Stimulated activated CD4-positive, alpha-beta T cell treated with anti-CD3 and anti-CD28 coated beads, TNF-alpha, amount 100 ng/mL, for 48 hours (primary cell): ENCODE data around the gene FIGNL2.
A peak's percentile ranks its signal among the peaks of the same experiment; 100 is the strongest.

Experiments
- DNase-seq, 3 donors: peaks; one replicate each; pipeline ENCODE4 v3.0.0-alpha.2; 2020; ENCODE audit warnings: low read depth in 3 of 3

Gene FIGNL2

GRCh38 chr12:51855586-51856428 is 7.3 kb upstream of the FIGNL2 start:
- DNase-seq: no peak

GRCh38 chr12:51852404-51853137 is 4.1 kb upstream of the FIGNL2 start:
- no peak for DNase-seq

- no peak for DNase-seq
These were observed 3.1 kb upstream of the FIGNL2 start for GRCh38 chr12:51851413-51852124.

DNA sequence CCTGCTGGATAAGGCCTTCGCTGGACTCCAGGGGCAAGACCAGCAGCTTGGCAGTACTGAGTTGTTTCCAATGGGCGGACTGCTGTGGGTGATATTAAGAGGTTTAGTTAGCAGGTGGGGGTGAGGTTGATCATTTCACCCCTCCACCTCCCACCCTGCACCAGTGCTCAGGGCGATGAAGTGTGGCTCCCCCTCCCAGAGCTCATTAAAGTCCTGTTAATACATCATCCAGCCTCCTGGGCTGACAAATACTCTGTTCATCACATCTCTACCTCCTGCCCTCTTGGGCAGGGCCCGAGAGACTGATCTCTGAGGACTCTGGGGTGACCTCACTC is 2.4 kb upstream of the FIGNL2 start:
- DNase-seq: no peak

GRCh38 chr12:51850081-51850964 is 1.8 kb upstream of the FIGNL2 start:
- DNase-seq: no peak

DNA sequence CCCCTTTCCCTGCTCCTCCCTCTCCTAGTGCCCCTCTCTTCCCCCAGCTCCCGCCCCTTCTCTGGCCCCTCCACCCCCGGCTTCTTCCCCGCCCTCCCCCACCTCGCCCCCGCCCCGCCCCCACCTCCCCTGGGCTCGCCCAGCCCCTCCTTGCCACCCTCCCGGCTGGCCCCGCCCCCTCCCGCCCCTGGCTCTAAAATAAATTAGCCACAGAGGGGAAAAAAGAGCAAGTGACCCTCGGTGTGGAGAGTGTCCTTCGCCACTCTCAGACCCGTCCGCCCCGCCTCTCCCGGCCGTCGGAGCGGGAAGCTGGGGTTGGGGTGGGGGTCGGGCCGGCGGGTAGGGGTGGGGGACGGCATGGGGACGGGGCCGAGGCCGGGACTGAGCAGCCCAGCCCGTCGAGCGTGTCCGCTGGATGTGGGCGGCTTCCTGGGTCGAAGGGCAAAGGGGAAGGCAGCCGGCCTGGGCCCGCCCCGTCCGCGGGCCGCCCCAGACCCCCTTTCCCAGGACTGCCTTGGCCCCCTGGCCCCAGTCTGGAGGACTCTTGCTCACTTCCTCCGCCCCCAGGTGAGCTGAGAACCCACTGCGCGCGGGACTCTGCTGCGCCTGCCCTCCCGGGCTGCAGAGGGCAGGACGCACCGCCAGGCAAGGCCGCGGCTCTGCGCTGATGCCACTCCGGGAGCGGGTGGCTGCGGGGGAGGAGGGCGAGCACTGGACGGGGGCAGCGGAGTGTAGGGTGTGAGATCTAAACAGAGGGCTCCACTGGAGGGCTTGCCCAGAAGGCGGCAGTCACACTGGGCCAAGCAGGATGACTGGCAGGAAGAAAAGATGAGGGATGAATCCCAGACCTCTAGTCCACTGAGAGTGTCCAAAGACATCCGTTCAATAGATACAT is 570 bp upstream of the FIGNL2 start:
- DNase-seq: no peak

DNA sequence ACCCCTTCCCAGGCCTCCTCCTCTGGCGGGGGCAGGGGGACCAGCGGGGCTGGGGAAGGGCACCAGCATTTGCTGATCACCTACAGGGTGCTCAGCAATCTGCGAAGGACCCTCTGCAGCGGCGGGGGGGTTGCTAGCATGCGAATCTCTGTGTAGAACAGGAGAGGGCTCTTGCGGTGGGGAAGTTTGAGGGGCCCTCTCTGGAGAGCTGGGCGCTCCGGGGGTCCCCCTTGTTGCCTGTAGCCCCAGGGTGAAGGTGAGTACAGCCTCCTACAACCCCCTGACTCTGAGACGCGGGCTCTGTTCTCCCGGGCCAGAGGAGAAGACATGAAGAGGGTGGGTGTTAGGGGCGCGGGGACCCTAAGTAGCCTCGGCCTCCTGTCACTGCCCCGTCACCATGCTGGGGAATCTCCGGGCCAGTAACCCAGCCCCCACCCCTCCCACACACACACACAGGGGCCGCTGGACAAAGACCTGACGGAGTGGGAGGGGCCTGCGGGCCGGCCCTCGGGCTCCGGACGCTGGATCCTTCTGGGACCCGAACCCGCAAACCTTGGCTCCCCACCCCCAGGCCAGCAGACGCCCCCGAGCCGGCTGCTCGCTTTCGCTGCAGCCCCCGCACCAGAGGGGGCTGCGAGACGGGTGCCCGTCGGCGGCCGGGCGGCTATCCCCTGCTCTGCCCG is 734 bp downstream of the FIGNL2 start:
- no peak for DNase-seq

- peak in 1 of 3 donors; percentile 56 for DNase-seq
These were observed 1.4 kb downstream of the FIGNL2 start for GRCh38 chr12:51846911-51847642.

DNA sequence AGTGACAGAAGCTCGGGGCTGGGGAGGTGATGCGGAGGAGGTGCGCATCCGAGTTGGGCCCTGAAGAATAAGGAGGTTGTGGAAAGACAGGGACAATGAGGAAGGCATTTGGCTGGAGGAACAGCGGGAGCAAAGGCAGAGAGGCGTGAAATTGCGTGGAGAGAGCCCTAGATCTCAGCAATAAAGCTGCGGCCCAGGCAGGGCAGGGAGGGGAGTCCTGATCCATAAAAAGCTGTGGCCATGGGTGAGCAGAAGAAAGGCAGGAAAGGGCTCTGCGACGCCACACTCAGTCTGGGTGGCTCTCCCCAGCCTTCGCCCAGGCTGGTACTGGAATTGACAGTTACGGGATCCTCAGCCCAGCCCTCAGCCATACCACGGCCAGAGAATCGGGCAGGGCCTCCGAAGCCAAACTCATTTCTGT is 2.2 kb downstream of the FIGNL2 start:
- no peak for DNase-seq

- DNase-seq: no peak
These were observed 3.0 kb downstream of the FIGNL2 start for GRCh38 chr12:51845482-51845881.

DNA sequence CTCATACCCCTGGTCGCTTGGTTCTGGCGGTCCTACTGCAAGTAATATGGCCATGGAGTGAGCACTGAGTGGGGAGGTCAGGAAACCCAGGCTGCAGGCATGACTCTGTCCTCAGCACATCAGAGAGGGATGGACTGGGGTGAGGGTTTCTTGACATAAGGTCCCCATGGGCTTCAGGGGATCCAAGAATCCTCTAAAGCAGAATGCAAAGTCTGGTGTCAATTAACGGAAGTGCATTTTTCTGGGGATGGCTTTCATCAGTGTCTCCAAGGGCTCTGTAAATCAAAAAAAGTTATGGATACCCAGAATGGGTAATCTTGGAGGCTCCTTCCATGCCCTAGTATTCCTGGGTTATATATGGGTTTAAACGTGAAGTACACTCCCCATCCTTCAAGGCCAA is 3.7 kb downstream of the FIGNL2 start:
- no peak for DNase-seq

DNA sequence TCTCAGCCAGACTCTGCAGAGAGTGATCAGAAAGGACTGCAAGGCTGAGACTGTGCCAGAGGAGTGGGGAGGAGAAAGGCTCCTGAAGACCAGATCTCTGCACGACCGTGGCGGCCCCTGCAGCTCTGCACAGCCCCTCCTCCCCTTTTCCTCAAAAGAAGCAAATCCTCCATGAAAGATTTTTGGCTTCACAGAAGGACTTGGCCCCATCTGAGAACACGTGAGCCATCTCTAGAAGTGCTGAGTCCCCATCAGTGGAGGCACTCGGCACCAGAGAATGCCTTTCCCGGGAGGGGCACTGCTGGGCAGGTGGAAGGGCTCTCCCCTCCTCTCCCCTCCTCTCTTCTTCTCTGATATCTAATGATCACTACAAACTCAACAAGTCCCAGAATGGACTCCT is 6.8 kb downstream of the FIGNL2 start:
- DNase-seq: no peak

DNA sequence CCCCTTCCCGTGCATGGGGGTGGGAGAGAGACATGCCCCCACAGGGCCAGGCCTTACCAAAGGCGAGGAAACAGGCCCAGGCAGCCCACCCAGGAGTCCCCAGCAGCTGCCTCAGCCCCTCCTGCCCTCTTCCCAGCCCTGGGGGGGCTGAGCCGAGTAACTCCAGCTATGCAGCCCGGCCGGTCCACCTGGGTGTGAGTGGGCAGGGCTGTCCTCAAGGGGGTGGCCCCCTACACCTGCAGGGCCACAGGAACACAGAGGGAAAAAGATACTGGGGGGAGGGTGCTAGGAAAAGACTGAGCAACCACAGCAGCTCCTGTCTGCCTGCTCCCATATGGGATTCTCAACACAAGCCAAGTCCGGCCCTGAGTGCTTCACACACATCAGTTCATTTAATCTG is 7.6 kb downstream of the FIGNL2 start:
- DNase-seq: no peak

DNA sequence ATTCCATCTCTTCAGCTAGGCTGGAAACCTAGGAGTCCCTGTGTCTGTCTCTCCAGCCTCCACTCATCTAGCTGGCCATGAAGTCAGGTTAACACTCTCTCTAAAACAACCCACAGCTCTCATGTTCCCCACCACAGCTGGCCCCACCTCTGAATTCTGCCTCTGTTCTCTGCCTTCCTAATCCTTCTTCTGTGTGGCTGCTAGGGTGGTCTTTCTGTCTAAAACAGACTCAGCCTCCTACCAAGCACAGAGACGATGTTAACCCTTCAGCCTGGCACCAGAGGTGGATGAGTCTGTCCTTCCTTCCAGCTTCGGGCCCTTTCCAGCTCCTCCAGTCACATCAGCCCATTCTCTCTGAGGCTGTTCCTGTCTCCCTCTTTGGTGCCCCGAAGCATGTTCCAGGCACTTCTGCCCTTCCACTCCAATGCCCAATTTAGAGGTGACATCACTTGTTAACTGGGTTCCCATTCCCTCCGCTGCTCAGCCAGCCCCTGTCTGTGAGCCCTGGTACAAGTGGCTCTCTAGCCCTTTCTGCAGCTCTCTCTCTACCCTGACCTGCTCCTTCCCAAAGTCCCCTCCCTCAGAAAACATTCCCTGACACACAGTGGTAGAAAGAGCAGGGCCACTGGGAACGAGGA is 9.1 kb downstream of the FIGNL2 start:
- no peak for DNase-seq

DNA sequence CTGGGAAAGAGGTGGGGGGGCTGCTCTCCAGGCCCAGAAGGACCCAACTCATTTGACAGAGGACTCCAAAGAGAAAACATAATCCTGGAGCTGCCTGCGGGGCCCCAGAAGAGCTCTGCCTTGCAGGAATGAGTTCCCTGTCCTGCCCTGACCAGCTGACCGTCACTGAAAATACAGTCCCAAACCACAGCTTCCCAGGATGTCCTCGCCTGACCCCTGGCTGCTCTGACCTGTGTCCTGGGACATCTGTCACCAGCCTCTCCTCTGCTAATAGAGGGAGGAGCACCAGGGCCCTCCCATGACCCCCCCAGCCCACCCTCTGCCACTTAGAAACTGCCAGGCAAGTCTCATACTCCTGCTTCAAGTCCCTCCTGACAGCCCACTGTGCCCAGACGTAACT is 9.8 kb downstream of the FIGNL2 start:
- DNase-seq: no peak

DNA sequence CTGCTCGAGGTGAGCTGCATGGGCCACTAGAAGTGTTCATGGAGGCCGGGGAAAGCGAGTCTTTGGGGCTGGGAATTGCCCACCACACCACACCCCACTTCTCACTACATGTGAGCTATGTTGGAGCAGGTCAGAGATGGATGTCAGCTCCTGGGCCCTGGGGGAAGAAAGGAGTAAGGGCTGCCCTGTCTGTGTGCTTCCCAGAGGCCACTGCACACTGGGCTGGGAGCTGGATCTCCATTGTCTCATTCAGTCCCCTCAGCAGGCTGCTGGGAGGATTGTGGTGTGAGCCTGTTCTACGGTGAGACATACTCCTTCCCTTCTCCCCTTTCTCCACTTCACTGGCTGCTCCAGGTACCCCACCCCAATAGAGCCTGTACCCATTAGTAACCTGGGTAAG is 10.5 kb downstream of the FIGNL2 start:
- DNase-seq: no peak

GRCh38 chr12:51837286-51837685 is 11.2 kb downstream of the FIGNL2 start:
- no peak for DNase-seq

DNA sequence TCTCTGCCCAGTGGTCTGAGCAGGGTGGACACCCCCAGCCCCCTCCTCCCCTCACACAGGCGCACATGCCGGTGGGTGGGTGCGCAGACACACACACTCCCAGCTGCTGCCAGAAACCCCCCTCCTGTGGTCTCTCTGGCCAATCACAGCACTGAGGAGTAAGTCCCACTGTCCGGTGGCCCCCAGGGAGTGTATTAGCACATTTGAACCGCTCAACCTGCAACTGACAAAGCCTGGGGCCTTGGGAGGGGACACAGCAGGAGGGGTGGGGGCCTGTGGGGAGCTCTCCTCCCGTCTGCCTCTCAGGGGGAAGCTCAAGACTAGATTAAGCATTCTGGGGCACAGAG is 11.7 kb downstream of the FIGNL2 start:
- no peak for DNase-seq
